Activated B cell treated with CpG ODN at 0.5 μM for 24 hours (primary cell): ENCODE measurements around the gene CDKN1B. TPM values are rescaled to one million over a fixed set of nuclear protein-coding genes. Genes with fewer than 3 reads are reported as not detected.

ENCODE experiments used
- ATAC-seq: fragments of 200-7000 bp; cut with Tn5 transposase; one replicate; pipeline ENCODE4 v1.10.0; 2021; ENCODE audit warnings: low read depth, mild to moderate bottlenecking, moderate library complexity
- CTCF ChIA-PET: fragments of 350-600 bp; sonication (Branson Sonifier 250); formaldehyde crosslinking; loops from one replicate; lab custom pipeline; 2021; ENCODE audit warnings: antibody characterized with exemption; lab: Charles Lee
- POLR2A ChIA-PET: fragments of 350-600 bp; sonication (Branson Sonifier 250); formaldehyde crosslinking; loops from one replicate; lab custom pipeline; 2021; ENCODE audit warnings: antibody characterized with exemption; lab: Charles Lee
- DNase-seq: peaks from one replicate; pipeline ENCODE4 v3.0.0; 2022
- H3K27ac Mint-ChIP-seq: one replicate; pipeline ENCODE4 v1.8.0; 2020; ENCODE audit warnings: mixed read lengths
- H3K27me3 Mint-ChIP-seq: one replicate; pipeline ENCODE4 v1.8.0; 2021; ENCODE audit warnings: mixed read lengths
- H3K36me3 Mint-ChIP-seq: one replicate; pipeline ENCODE4 v1.8.0; 2021; ENCODE audit warnings: low read depth, mixed read lengths
- H3K4me1 Mint-ChIP-seq: one replicate; pipeline ENCODE4 v1.8.0; 2021; ENCODE audit warnings: mixed read lengths
- H3K4me3 Mint-ChIP-seq: one replicate; pipeline ENCODE4 v1.8.0; 2020; ENCODE audit warnings: mild to moderate bottlenecking, mixed read lengths
- H3K9me3 Mint-ChIP-seq: one replicate; pipeline ENCODE4 v1.8.0; 2020; ENCODE audit warnings: mixed read lengths
- CTCF ChIP-seq: fragments of 200-600 bp; IDR thresholded peaks from one replicate; pipeline ENCODE4 v1.8.0; 2022; ENCODE audit warnings: antibody characterized with exemption, mild to moderate bottlenecking
- intact Hi-C: fragments of 100-400 bp; cut with micrococcal nuclease; formaldehyde crosslinking; loops from one replicate; pipeline ENCODE4 v1.15.1; 2024
- total RNA-seq: library from RNA; stranded (reverse); gene quantifications from 2 replicates; pipeline ENCODE4 v1.2.3, GENCODE V29; 2022

CDKN1B gene
- total RNA-seq, 1 donor from 2014 or later, result 56.6 TPM

- H3K4me3 Mint-ChIP-seq, result no peak overlapping the region
- ATAC-seq (no peak), DNase-seq (no peak)
- no peaks in the 10 kb centered on the region for H3K36me3 Mint-ChIP-seq
- H3K27ac Mint-ChIP-seq, result no peak overlapping the region
- no peaks in the 10 kb centered on the region for H3K9me3 Mint-ChIP-seq
- intact Hi-C loops, result no loop called here
- no peaks in the 10 kb centered on the region for H3K27me3 Mint-ChIP-seq
- POLR2A ChIA-PET, result no interaction called here
- H3K4me1 Mint-ChIP-seq, result no peaks in the 10 kb centered on the region
- CTCF ChIA-PET, result interaction anchor here (0.7 kb wide), 1 partner anchor 119 kb away, joined by 3 read pairs; no protein-coding TSS in a partner anchor
- TF ChIP-seq CTCF, result no peak
These were observed 43.9 kb upstream of the CDKN1B start for GRCh38 chr12:12673296-12673695.

GRCh38 chr12:12676605-12677004 is 40.6 kb upstream of the CDKN1B start:
- ChIA-PET POLR2A (no interaction called here), CTCF (no interaction called here)
- Mint-ChIP-seq H3K36me3 (no peaks in the 10 kb centered on the region), H3K4me3 (no peak overlapping the region), H3K27ac (no peak overlapping the region), H3K9me3 (no peaks in the 10 kb centered on the region), H3K4me1 (no peaks in the 10 kb centered on the region), H3K27me3 (no peaks in the 10 kb centered on the region)
- intact Hi-C loops, result no loop called here
- no peak for TF ChIP-seq CTCF
- DNase-seq (no peak), ATAC-seq (no peak)

- Mint-ChIP-seq H3K4me1 (no peaks in the 10 kb centered on the region), H3K9me3 (no peaks in the 10 kb centered on the region), H3K27me3 (no peaks in the 10 kb centered on the region), H3K27ac (no peak overlapping the region), H3K4me3 (no peak overlapping the region), H3K36me3 (no peaks in the 10 kb centered on the region)
- DNase-seq (no peak), ATAC-seq (no peak)
- ChIA-PET POLR2A (no interaction called here), CTCF (interaction anchor here (1.4 kb wide), 1 partner anchor 25 kb away, joined by 4 read pairs; no protein-coding TSS in a partner anchor)
- intact Hi-C loops, result no loop called here
- no peak for TF ChIP-seq CTCF
These were observed 36.0 kb upstream of the CDKN1B start for GRCh38 chr12:12681061-12681765.

GRCh38 chr12:12682284-12682683 is 34.9 kb upstream of the CDKN1B start:
- no peak overlapping the region for H3K4me3 Mint-ChIP-seq
- DNase-seq, result no peak
- H3K4me1 Mint-ChIP-seq, result no peaks in the 10 kb centered on the region
- H3K27me3 Mint-ChIP-seq, result no peaks in the 10 kb centered on the region
- intact Hi-C loops, result no loop called here
- POLR2A ChIA-PET, result no interaction called here
- H3K27ac Mint-ChIP-seq, result no peak overlapping the region
- H3K9me3 Mint-ChIP-seq, result no peaks in the 10 kb centered on the region
- CTCF ChIA-PET, result interaction anchor here (1.4 kb wide), 1 partner anchor 26 kb away, joined by 4 read pairs; no protein-coding TSS in a partner anchor
- H3K36me3 Mint-ChIP-seq, result no peaks in the 10 kb centered on the region
- no peak for ATAC-seq
- TF ChIP-seq CTCF, result no peak

GRCh38 chr12:12683136-12683697 is 34.0 kb upstream of the CDKN1B start:
- H3K4me1 Mint-ChIP-seq, result no peaks in the 10 kb centered on the region
- no peaks in the 10 kb centered on the region for H3K27me3 Mint-ChIP-seq
- POLR2A ChIA-PET, result no interaction called here
- no peak for DNase-seq
- CTCF ChIA-PET, result no interaction called here
- no peak for ATAC-seq
- intact Hi-C loops, result no loop called here
- no peak overlapping the region for H3K27ac Mint-ChIP-seq
- no peaks in the 10 kb centered on the region for H3K9me3 Mint-ChIP-seq
- no peak for TF ChIP-seq CTCF
- H3K4me3 Mint-ChIP-seq, result no peak overlapping the region
- H3K36me3 Mint-ChIP-seq, result no peaks in the 10 kb centered on the region
